Body of pancreas (tissue), 4 donors: ENCODE data around the gene TMPRSS11E. TPM values are rescaled to one million over a fixed set of nuclear protein-coding genes. Genes with fewer than 3 reads are reported as not detected.

ENCODE experiments used
- ATAC-seq: fragments of 150-250 bp; one replicate; pipeline ENCODE4 v1.9.1; 2016
- DNase-seq, 4 donors: peaks; one replicate each; pipeline ENCODE4 v3.0.0-alpha.2; 2019
- H3K27ac ChIP-seq, 4 donors: fragments of 200-600 bp; sonication (generic); 1 replicate in 3 of 4; 2 replicates in 1 of 4; pipeline versions ENCODE4 v1.5.1 to v1.6.1; 2016 to 2019; ENCODE audit warnings: mild to moderate bottlenecking in 1 of 4, mixed read lengths in 1 of 4, moderate library complexity in 1 of 4
- H3K27me3 ChIP-seq, 2 donors: fragments of 200-600 bp; sonication (generic); one replicate each; pipeline ENCODE4 v1.6.0; 2016; ENCODE audit warnings: mild to moderate bottlenecking in 1 of 2
- H3K36me3 ChIP-seq, 2 donors: fragments of 200-600 bp; sonication (generic); replicated peaks in 1 of 2; 2 replicates each; pipeline ENCODE4 v1.5.1; 2016; ENCODE audit warnings: low read depth in 2 of 2; ENCODE audit not compliant: insufficient read depth in 1 of 2
- H3K4me1 ChIP-seq: fragments of 200-600 bp; sonication (generic); one replicate; pipeline ENCODE4 v1.6.0; 2016
- H3K4me3 ChIP-seq, 2 donors: fragments of 200-600 bp; sonication (generic); 1 replicate in 1 of 2; 2 replicates in 1 of 2; pipeline ENCODE4 v1.5.1; 2016 to 2019
- H3K9me3 ChIP-seq, 3 donors: fragments of 200-600 bp; sonication (generic); 1 replicate in 2 of 3; 2 replicates in 1 of 3; pipeline ENCODE4 v1.5.1; 2016
- CTCF ChIP-seq, 7 experiments: fragments of 450-650 bp in 4 of 7; fragments of 200-600 bp in 3 of 7; sonication (generic) in 3 of 7; IDR thresholded peaks; one replicate each; pipeline ENCODE4 v1.5.1; 2016 to 2019; ENCODE audit warnings: antibody characterized with exemption in 7 of 7
- POLR2A ChIP-seq, 3 donors: fragments of 450-650 bp; IDR thresholded peaks; one replicate each; pipeline ENCODE4 v1.6.1; 2016; ENCODE audit warnings: antibody characterized with exemption in 3 of 3, mild to moderate bottlenecking in 2 of 3
- WGBS, 2 donors: methylation state at CpG; one replicate each; pipeline ENCODE4 v1.1.5; 2017; 5-methylcytosine and 5-hydroxymethylcytosine counted together
- intact Hi-C: fragments of 100-400 bp; cut with DNase I; formaldehyde crosslinking; loops from one replicate; pipeline ENCODE4 v1.15.1; 2023
- total RNA-seq, 2 donors: library from RNA; depleted of rRNA; stranded (reverse); fragments of >200 nt; gene quantifications; one replicate each; pipeline ENCODE4 v1.1.0, GENCODE V29; 2016

The TMPRSS11E gene
- total RNA-seq, 2 donors from 2014 or later, result 0.78 to 0.99 TPM

- Histone ChIP-seq H3K27me3 (no peaks in the 10 kb centered on the region), H3K9me3 (no peaks in the 10 kb centered on the region), H3K4me1 (no peaks in the 10 kb centered on the region), H3K4me3 (no peak overlapping the region), H3K36me3 (no peaks in the 10 kb centered on the region), H3K27ac (no peak overlapping the region)
- intact Hi-C loops, result no loop called here
- TF ChIP-seq POLR2A (IDR thresholded peaks at IDR 0.05) (no peak), CTCF (IDR thresholded peaks at IDR 0.05) (no peak)
- 85 to 91% methylated on average over 2 of the region's 2 CpGs for WGBS, 2 donors
- DNase-seq (no peak), ATAC-seq (no peak)
Measured at GRCh38 chr4:68466185-68466584, 18.9 kb downstream of the TMPRSS11E start.

- Histone ChIP-seq H3K4me1 (no peaks in the 10 kb centered on the region), H3K27me3 (no peaks in the 10 kb centered on the region), H3K9me3 (no peaks in the 10 kb centered on the region), H3K4me3 (no peak overlapping the region), H3K27ac (no peak overlapping the region), H3K36me3 (no peaks in the 10 kb centered on the region)
- intact Hi-C loops, result no loop called here
- ATAC-seq (no peak), DNase-seq (no peak)
- WGBS, 2 donors, result 70 to 71% methylated on average over 3 of the region's 3 CpGs
- TF ChIP-seq CTCF (IDR thresholded peaks at IDR 0.05), result no peak
- no peak for TF ChIP-seq POLR2A (IDR thresholded peaks at IDR 0.05)
Measured at GRCh38 chr4:68466751-68467150, 19.5 kb downstream of the TMPRSS11E start.

GRCh38 chr4:68469482-68469881, 22.2 kb downstream of the TMPRSS11E start:
- no peaks in the 10 kb centered on the region for H3K4me1 ChIP-seq

GRCh38 chr4:68476191-68476590, 28.9 kb downstream of the TMPRSS11E start:
- Histone ChIP-seq H3K36me3 (no peaks in the 10 kb centered on the region), H3K9me3 (no peaks in the 10 kb centered on the region), H3K27me3 (no peaks in the 10 kb centered on the region), H3K27ac (no peak overlapping the region), H3K4me3 (no peak overlapping the region), H3K4me1 (no peaks in the 10 kb centered on the region)
- ATAC-seq (no peak), DNase-seq (no peak)
- TF ChIP-seq CTCF (IDR thresholded peaks at IDR 0.05) (no peak), POLR2A (IDR thresholded peaks at IDR 0.05) (no peak)
- WGBS, 2 donors, result 69 to 80% methylated on average over 5 of the region's 5 CpGs
- intact Hi-C loops, result no loop called here

More at GRCh38 chr4:68469482-68469881, 22.2 kb downstream of the TMPRSS11E start:
- no peak overlapping the region for H3K4me3 ChIP-seq
- TF ChIP-seq CTCF (IDR thresholded peaks at IDR 0.05) (no peak), POLR2A (IDR thresholded peaks at IDR 0.05) (no peak)
- no peaks in the 10 kb centered on the region for H3K36me3 ChIP-seq
- H3K27ac ChIP-seq, result no peak overlapping the region
- ATAC-seq (no peak), DNase-seq (no peak)
- H3K27me3 ChIP-seq, result no peaks in the 10 kb centered on the region
- intact Hi-C loops, result no loop called here
- no peaks in the 10 kb centered on the region for H3K9me3 ChIP-seq

GRCh38 chr4:68489338-68489737, 42.1 kb downstream of the TMPRSS11E start:
- H3K36me3 ChIP-seq, result no peaks in the 10 kb centered on the region
- ATAC-seq (no peak), DNase-seq (no peak)
- intact Hi-C loops, result no loop called here
- H3K9me3 ChIP-seq, result no peaks in the 10 kb centered on the region
- no peak overlapping the region for H3K27ac ChIP-seq
- no peak for TF ChIP-seq POLR2A (IDR thresholded peaks at IDR 0.05)
- TF ChIP-seq CTCF (IDR thresholded peaks at IDR 0.05), result no peak
- H3K4me1 ChIP-seq, result no peaks in the 10 kb centered on the region
- H3K27me3 ChIP-seq, result no peaks in the 10 kb centered on the region
- no peak overlapping the region for H3K4me3 ChIP-seq
- 61 to 68% methylated on average over 4 to 5 of the region's 5 CpGs for WGBS, 2 donors
